HG02588 (cell line): ENCODE results near the gene CD2AP.
"Not testable (repeated sequence)": the region's sequence is repeated elsewhere in the genome, so short reads cannot be mapped to it uniquely, and the experiment has no call there.

Experiments
- ATAC-seq: cut with Tn5 transposase; IDR thresholded peaks from one replicate; pipeline ENCODE4 v1.9.1; 2021; ENCODE audit warnings: mild to moderate bottlenecking, moderate library complexity; ENCODE audit not compliant: unreplicated experiment

Gene CD2AP

GRCh38 chr6:47556459-47556858, 78.9 kb downstream of the CD2AP start:
- not testable (repeated sequence) for ATAC-seq

- no peak for ATAC-seq
Measured at GRCh38 chr6:47563162-47563561, 85.6 kb downstream of the CD2AP start.

- not testable (repeated sequence) for ATAC-seq
Measured at GRCh38 chr6:47566602-47567001, 89.0 kb downstream of the CD2AP start.

GRCh38 chr6:47567586-47567985, 90.0 kb downstream of the CD2AP start:
- no peak for ATAC-seq

GRCh38 chr6:47571488-47571887, 93.9 kb downstream of the CD2AP start:
- ATAC-seq = no peak

- no peak for ATAC-seq
Measured at GRCh38 chr6:47573109-47573508, 95.5 kb downstream of the CD2AP start.

GRCh38 chr6:47574789-47575188, 97.2 kb downstream of the CD2AP start:
- no peak for ATAC-seq

GRCh38 chr6:47579040-47579439, 101.5 kb downstream of the CD2AP start:
- no peak for ATAC-seq

- peak; percentile 38 for ATAC-seq
Measured at GRCh38 chr6:47581591-47581990, 104.0 kb downstream of the CD2AP start.

GRCh38 chr6:47587493-47587892, 109.9 kb downstream of the CD2AP start:
- ATAC-seq = no peak

- ATAC-seq = no peak
Measured at GRCh38 chr6:47592131-47592840, 114.7 kb downstream of the CD2AP start.

- ATAC-seq = no peak
Measured at GRCh38 chr6:47593979-47594378, 116.4 kb downstream of the CD2AP start.

- ATAC-seq = no peak
Measured at GRCh38 chr6:47595785-47596184, 118.2 kb downstream of the CD2AP start.

- ATAC-seq = no peak
Measured at GRCh38 chr6:47598367-47598766, 120.8 kb downstream of the CD2AP start.

- ATAC-seq = no peak
Measured at GRCh38 chr6:47599512-47599911, 121.9 kb downstream of the CD2AP start.

GRCh38 chr6:47603227-47603626, 125.6 kb downstream of the CD2AP start:
- no peak for ATAC-seq

- no peak for ATAC-seq
Measured at GRCh38 chr6:47603995-47604394, 126.4 kb downstream of the CD2AP start.

GRCh38 chr6:47621838-47622449, 144.4 kb downstream of the CD2AP start:
- ATAC-seq = no peak

- ATAC-seq = no peak
Measured at GRCh38 chr6:47626782-47627181, 149.2 kb downstream of the CD2AP start.

- ATAC-seq = no peak
Measured at GRCh38 chr6:47628448-47629272, 151.1 kb downstream of the CD2AP start.

GRCh38 chr6:47629954-47630353, 152.4 kb downstream of the CD2AP start:
- ATAC-seq = no peak

- no peak for ATAC-seq
Measured at GRCh38 chr6:47630587-47630986, 153.0 kb downstream of the CD2AP start.
